ENCODE results near the gene FAM222B. TPM values are rescaled to one million over a fixed set of nuclear protein-coding genes. Genes with fewer than 3 reads are reported as not detected.

The FAM222B gene
- total RNA-seq, 4 donors from 2014 or later: 28.1 to 55.8 (median 44.6) TPM

- no peak overlapping the region for H3K27ac ChIP-seq
- H3K27me3 ChIP-seq: no peaks in the 10 kb centered on the region
- peaks cover 0 to 12% (median 0%) of the 10 kb centered on the region in 4 donors for H3K4me1 ChIP-seq
- TF ChIP-seq CTCF (IDR thresholded peaks at IDR 0.05) (no peak), POLR2A (IDR thresholded peaks at IDR 0.05) (no peak)
- no peak overlapping the region for H3K4me3 ChIP-seq
- H3K36me3 ChIP-seq: peaks cover 0 to 68% (median 0%) of the 10 kb centered on the region in 3 donors
- H3K9me3 ChIP-seq: no peaks in the 10 kb centered on the region
- DNase-seq: no peak
Measured at GRCh38 chr17:28759256-28759865, 83.2 kb downstream of the FAM222B start.

- Histone ChIP-seq H3K36me3 (peaks cover 0 to 67% (median 0%) of the 10 kb centered on the region in 3 donors), H3K4me1 (peaks cover 0 to 12% (median 0%) of the 10 kb centered on the region in 4 donors), H3K27ac (no peak overlapping the region), H3K4me3 (no peak overlapping the region), H3K9me3 (no peaks in the 10 kb centered on the region), H3K27me3 (no peaks in the 10 kb centered on the region)
- TF ChIP-seq POLR2A (IDR thresholded peaks at IDR 0.05) (no peak), CTCF (IDR thresholded peaks at IDR 0.05) (no peak)
- DNase-seq: peak in 1 of 3 donors; percentile 45
Measured at GRCh38 chr17:28758411-28759121, 84.0 kb downstream of the FAM222B start.

GRCh38 chr17:28756049-28756804 is 86.4 kb downstream of the FAM222B start:
- H3K27ac ChIP-seq: no peak overlapping the region
- H3K9me3 ChIP-seq: no peaks in the 10 kb centered on the region
- no peak for DNase-seq
- peaks cover 0 to 9% (median 0%) of the 10 kb centered on the region in 4 donors for H3K4me1 ChIP-seq
- no peaks in the 10 kb centered on the region for H3K27me3 ChIP-seq
- no peak overlapping the region for H3K4me3 ChIP-seq
- peaks cover 0 to 57% (median 0%) of the 10 kb centered on the region in 3 donors for H3K36me3 ChIP-seq
- no peak for TF ChIP-seq CTCF (IDR thresholded peaks at IDR 0.05)
- no peak for TF ChIP-seq POLR2A (IDR thresholded peaks at IDR 0.05)

- Histone ChIP-seq H3K27me3 (no peaks in the 10 kb centered on the region), H3K9me3 (no peaks in the 10 kb centered on the region), H3K36me3 (peaks cover 0 to 57% (median 0%) of the 10 kb centered on the region in 3 donors), H3K27ac (no peak overlapping the region), H3K4me3 (no peak overlapping the region), H3K4me1 (peaks cover 0 to 1% (median 0%) of the 10 kb centered on the region in 4 donors)
- TF ChIP-seq CTCF (IDR thresholded peaks at IDR 0.05) (no peak), POLR2A (IDR thresholded peaks at IDR 0.05) (no peak)
- DNase-seq: no peak
Measured at GRCh38 chr17:28755486-28755885, 87.1 kb downstream of the FAM222B start.

GRCh38 chr17:28751600-28752366 is 90.8 kb downstream of the FAM222B start:
- DNase-seq: no peak
- no peak for TF ChIP-seq POLR2A (IDR thresholded peaks at IDR 0.05)
- no peak for TF ChIP-seq CTCF (IDR thresholded peaks at IDR 0.05)
- Histone ChIP-seq H3K4me3 (no peak overlapping the region), H3K36me3 (peaks cover 0 to 47% (median 0%) of the 10 kb centered on the region in 3 donors), H3K27ac (no peak overlapping the region), H3K4me1 (peaks cover 3 to 31% (median 7%) of the 10 kb centered on the region in 4 donors), H3K27me3 (no peaks in the 10 kb centered on the region), H3K9me3 (no peaks in the 10 kb centered on the region)
